MCF 10A (cell line): ENCODE measurements around the gene DLG2. TPM values are rescaled to one million over a fixed set of nuclear protein-coding genes. Genes with fewer than 3 reads are reported as not detected.

Experiments used
- BruUV-seq: library from RNA; stranded (reverse); fragments of 400-500 nt; replicated peaks from 2 replicates; lab custom pipeline; 2021; lab: Mats Ljungman, UMichigan
- CTCF ChIA-PET: fragments of 300-600 bp; sonication (Branson Sonifier 250); formaldehyde crosslinking; extraction: SDS; loops from one replicate; lab custom pipeline; 2021; ENCODE audit warnings: antibody characterized with exemption, inconsistent platforms; lab: Yijun Ruan, JAX
- POLR2A ChIA-PET: fragments of 300-600, 350-650 bp; sonication (Branson Sonifier 250); formaldehyde crosslinking; extraction: SDS; loops from one replicate; lab custom pipeline; 2020; ENCODE audit warnings: antibody characterized with exemption, inconsistent platforms; lab: Yijun Ruan, JAX
- DNase-seq: peaks from one replicate; pipeline ENCODE4 v3.0.0-alpha.2; 2018; ENCODE audit not compliant: unreplicated experiment
- H3K27ac Mint-ChIP-seq: one replicate; pipeline ENCODE4 v1.8.0; 2022; ENCODE audit warnings: mild to moderate bottlenecking, low read depth, mixed read lengths; ENCODE audit not compliant: unreplicated experiment
- H3K27me3 Mint-ChIP-seq: one replicate; pipeline ENCODE4 v1.8.0; 2022; ENCODE audit warnings: mixed read lengths; ENCODE audit not compliant: insufficient read depth, unreplicated experiment
- H3K36me3 Mint-ChIP-seq: one replicate; pipeline ENCODE4 v1.8.0; 2022; ENCODE audit warnings: mild to moderate bottlenecking, moderate library complexity, mixed read lengths; ENCODE audit not compliant: insufficient read depth, unreplicated experiment
- H3K4me1 Mint-ChIP-seq: one replicate; pipeline ENCODE4 v1.8.0; 2022; ENCODE audit warnings: mixed read lengths; ENCODE audit not compliant: insufficient read depth, unreplicated experiment
- H3K4me3 Mint-ChIP-seq: one replicate; pipeline ENCODE4 v1.8.0; 2022; ENCODE audit warnings: mild to moderate bottlenecking, moderate library complexity, mixed read lengths; ENCODE audit not compliant: unreplicated experiment
- H3K9me3 Mint-ChIP-seq: one replicate; pipeline ENCODE4 v1.8.0; 2022; ENCODE audit warnings: mixed read lengths; ENCODE audit not compliant: unreplicated experiment
- CTCF ChIP-seq: fragments of 200-600 bp; IDR thresholded peaks from one replicate; pipeline ENCODE4 v1.8.0; 2022; ENCODE audit warnings: antibody characterized with exemption, mild to moderate bottlenecking; ENCODE audit not compliant: unreplicated experiment
- intact Hi-C: fragments of 100-400 bp; cut with micrococcal nuclease; formaldehyde crosslinking; loops from 2 replicates; pipeline ENCODE4 v1.14.1; 2022
- total RNA-seq: library from RNA; stranded (reverse); gene quantifications from 2 replicates; pipeline ENCODE4 v1.2.3, GENCODE V29; 2022

Gene DLG2
- total RNA-seq, 1 experiment from 2014 or later = 0.26 TPM

DNA sequence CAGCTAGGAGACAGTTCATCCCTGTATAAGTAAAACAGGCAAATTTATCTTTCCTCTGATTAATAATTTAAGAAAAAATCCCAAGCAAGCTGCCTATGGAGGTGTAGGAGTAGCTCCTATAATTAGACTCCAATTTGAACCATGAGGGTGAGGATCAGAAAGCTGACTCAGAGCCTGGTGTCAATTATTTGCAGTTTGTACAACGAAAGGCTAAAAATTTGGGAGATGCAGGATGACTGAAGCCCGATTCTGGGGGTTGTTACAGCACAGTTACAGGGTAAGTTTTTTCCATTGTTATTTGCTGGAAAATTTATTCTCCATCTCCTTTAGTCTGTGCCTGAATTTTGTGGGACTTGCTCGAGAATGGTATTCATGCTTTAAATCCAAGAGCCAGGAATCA lies 1981.6 kb downstream of the DLG2 start:
- H3K36me3 Mint-ChIP-seq = no peaks in the 10 kb centered on the region
- no peak for TF ChIP-seq CTCF
- H3K4me1 Mint-ChIP-seq = no peaks in the 10 kb centered on the region
- no peaks in the 10 kb centered on the region for H3K9me3 Mint-ChIP-seq
- H3K4me3 Mint-ChIP-seq = no peak overlapping the region
- ChIA-PET POLR2A (no interaction called here), CTCF (interaction anchor here (0.5 to 0.7 kb wide), 2 partner anchors 45 to 957 kb away, joined by 3 to 6 read pairs; no protein-coding TSS in a partner anchor)
- DNase-seq = no peak
- H3K27ac Mint-ChIP-seq = no peak overlapping the region
- no TSS peak for BruUV-seq
- intact Hi-C loops = no loop called here
- peaks cover 91% of the 10 kb centered on the region for H3K27me3 Mint-ChIP-seq

DNA sequence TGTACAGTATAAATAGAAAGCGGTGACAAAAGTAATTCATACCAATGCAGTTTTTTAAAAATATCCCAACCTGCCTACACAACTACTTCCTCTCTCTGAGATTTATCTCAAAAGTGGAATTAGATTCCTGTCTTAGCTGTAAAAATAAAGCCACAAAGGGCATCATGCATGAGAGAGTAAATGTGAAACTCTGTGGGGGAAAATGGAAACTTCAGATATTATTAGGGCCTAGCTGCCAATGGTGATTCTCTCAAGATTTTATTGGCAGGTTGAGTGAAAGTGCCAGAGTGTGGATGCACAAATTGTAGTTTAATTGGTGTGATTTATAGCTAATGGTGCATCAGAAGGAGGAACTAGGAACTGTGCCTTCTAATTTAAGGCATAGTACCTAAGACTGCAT lies 1984.0 kb downstream of the DLG2 start:
- Mint-ChIP-seq H3K4me3 (no peak overlapping the region), H3K9me3 (no peaks in the 10 kb centered on the region), H3K36me3 (no peaks in the 10 kb centered on the region), H3K4me1 (no peaks in the 10 kb centered on the region), H3K27me3 (peaks cover 67% of the 10 kb centered on the region), H3K27ac (no peak overlapping the region)
- ChIA-PET CTCF (interaction anchor here (1.0 kb wide), 1 partner anchor 12 kb away, joined by 4 read pairs; no protein-coding TSS in a partner anchor), POLR2A (no interaction called here)
- intact Hi-C loops = no loop called here
- TF ChIP-seq CTCF = no peak
- DNase-seq = no peak
- BruUV-seq = no TSS peak

DNA sequence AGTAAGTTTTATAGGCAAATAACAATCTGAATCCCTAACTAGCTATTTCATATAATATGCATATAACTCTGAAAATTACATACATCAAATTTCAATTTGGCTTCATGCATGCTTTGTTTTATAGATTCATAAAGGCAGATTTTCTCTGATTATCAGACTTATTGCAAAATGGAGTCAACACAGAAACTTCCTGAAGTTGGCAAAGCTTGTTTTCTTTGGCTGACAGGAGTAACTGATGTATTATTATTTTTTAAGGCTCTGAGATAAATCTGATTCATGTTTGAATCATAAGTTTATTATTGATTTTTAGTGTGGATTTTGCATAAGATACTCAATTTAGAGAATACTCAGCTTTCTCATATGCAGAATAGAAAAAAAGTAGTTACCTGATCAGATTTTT lies 1984.6 kb downstream of the DLG2 start:
- CTCF ChIA-PET = no interaction called here
- Mint-ChIP-seq H3K4me1 (no peaks in the 10 kb centered on the region), H3K4me3 (no peak overlapping the region), H3K9me3 (no peaks in the 10 kb centered on the region), H3K27ac (no peak overlapping the region), H3K36me3 (no peaks in the 10 kb centered on the region), H3K27me3 (peaks cover 60% of the 10 kb centered on the region)
- TF ChIP-seq CTCF = no peak
- intact Hi-C loops = no loop called here
- no peak for DNase-seq
- no TSS peak for BruUV-seq
- POLR2A ChIA-PET = no interaction called here

GRCh38 chr11:83641511-83641910 lies 1985.6 kb downstream of the DLG2 start:
- H3K4me1 Mint-ChIP-seq = no peaks in the 10 kb centered on the region
- intact Hi-C loops = no loop called here
- H3K27ac Mint-ChIP-seq = no peak overlapping the region
- no peak overlapping the region for H3K4me3 Mint-ChIP-seq
- no peak for TF ChIP-seq CTCF
- BruUV-seq = no TSS peak
- no peaks in the 10 kb centered on the region for H3K36me3 Mint-ChIP-seq
- peaks cover 59% of the 10 kb centered on the region for H3K27me3 Mint-ChIP-seq
- no peaks in the 10 kb centered on the region for H3K9me3 Mint-ChIP-seq
- ChIA-PET POLR2A (no interaction called here), CTCF (interaction anchor here (0.6 kb wide), 3 partner anchors 13 to 331 kb away, joined by 3 read pairs; no protein-coding TSS in a partner anchor)
- no peak for DNase-seq
